Fibroblast of lung (primary cell): ENCODE data around the gene LUC7L. TPM values are rescaled to one million over a fixed set of nuclear protein-coding genes. Genes with fewer than 3 reads are reported as not detected.

Experiments used
- DNase-seq, 2 donors: peaks; one replicate each; pipeline versions ENCODE4 v3.0.0 to v3.0.0-alpha.2; 2010; ENCODE audit warnings: low read depth in 2 of 2
- H2AFZ ChIP-seq: 2 replicates; pipeline ENCODE4 v1.5.1; 2012; ENCODE audit warnings: low read length, control low read depth, inconsistent platforms
- H3K27ac ChIP-seq: 2 replicates; pipeline ENCODE4 v1.5.1; 2011; ENCODE audit warnings: low read length, control low read depth; ENCODE audit not compliant: insufficient read depth
- H3K27me3 ChIP-seq: 2 replicates; pipeline ENCODE4 v1.5.1; 2011; ENCODE audit warnings: mild to moderate bottlenecking, low read length; ENCODE audit not compliant: control insufficient read depth, insufficient read depth
- H3K36me3 ChIP-seq: 2 replicates; pipeline ENCODE4 v1.5.1; 2011; ENCODE audit warnings: low read length; ENCODE audit not compliant: control insufficient read depth, insufficient read depth
- H3K4me1 ChIP-seq: 2 replicates; pipeline ENCODE4 v1.5.1; 2011; ENCODE audit warnings: low read length; ENCODE audit not compliant: control insufficient read depth, insufficient read depth; ENCODE audit errors: extremely low read depth
- H3K4me2 ChIP-seq: 2 replicates; pipeline ENCODE4 v1.5.1; 2011; ENCODE audit warnings: low read length, control low read depth; ENCODE audit not compliant: insufficient read depth; ENCODE audit errors: extremely low read depth
- H3K4me3 ChIP-seq, 4 experiments: fragments of 200-600 bp in 1 of 4; sonication (generic) in 1 of 4; replicated peaks in 1 of 4; 2 replicates each; pipeline ENCODE4 v1.5.1; 2011 to 2016; ENCODE audit warnings: low read length in 4 of 4, low read depth in 3 of 4, mild to moderate bottlenecking in 3 of 4, control low read depth in 2 of 4, inconsistent platforms in 1 of 4, mixed read lengths in 1 of 4; ENCODE audit not compliant: insufficient read depth in 1 of 4; ENCODE audit errors: control extremely low read depth in 1 of 4
- H3K79me2 ChIP-seq: 2 replicates; pipeline ENCODE4 v1.5.1; 2012; ENCODE audit warnings: mild to moderate bottlenecking, low read length, inconsistent platforms; ENCODE audit not compliant: control insufficient read depth, insufficient read depth
- H3K9ac ChIP-seq: 2 replicates; pipeline ENCODE4 v1.5.1; 2011; ENCODE audit warnings: mild to moderate bottlenecking, low read length, control low read depth; ENCODE audit not compliant: insufficient read depth
- H3K9me3 ChIP-seq: 2 replicates; pipeline ENCODE4 v1.5.1; 2012; ENCODE audit warnings: low read depth, low read length; ENCODE audit not compliant: control insufficient read depth, insufficient read depth
- H4K20me1 ChIP-seq: 2 replicates; pipeline ENCODE4 v1.5.1; 2011; ENCODE audit warnings: low read length; ENCODE audit not compliant: control insufficient read depth, insufficient read depth; ENCODE audit errors: extremely low read depth
- CTCF ChIP-seq, 2 donors: IDR thresholded peaks in 1 of 2; conservative IDR thresholded peaks in 1 of 2; 1 replicate in 1 of 2; 2 replicates in 1 of 2; pipeline ENCODE4 v1.5.1; 2011 to 2012; ENCODE audit warnings: low read length in 2 of 2, control low read depth in 1 of 2, inconsistent platforms in 1 of 2, low read depth in 1 of 2, mild to moderate bottlenecking in 1 of 2
- EZH2 ChIP-seq: IDR thresholded peaks from 2 replicates; pipeline ENCODE4 v1.5.1; 2012; ENCODE audit warnings: low read length, control low read depth, mild to moderate bottlenecking; ENCODE audit errors: missing control alignments
- polyA plus RNA-seq, 2 donors: library from polyadenylated mRNA; depleted of rRNA in 1 of 2; stranded (reverse) in 1 of 2; unstranded in 1 of 2; fragments of >200 nt; gene quantifications; 2 replicates each; pipeline ENCODE4 v1.2.1, GENCODE V29; 2011 to 2012; ENCODE audit warnings: missing spikeins in 1 of 2
- total RNA-seq: library from RNA; depleted of rRNA; stranded (reverse); fragments of >200 nt; gene quantifications from 2 replicates; pipeline ENCODE4 v1.2.1, GENCODE V29; 2014

LUC7L gene
- total and polyA plus RNA-seq, 2 donors (not counting 1 experiment from before 2014, with no cell fraction given) = 30.9 to 38.0 TPM

- H3K27me3 ChIP-seq = no peaks in the 10 kb centered on the region
- H2AFZ ChIP-seq = no peak overlapping the region
- no peak for DNase-seq
- no peak overlapping the region for H3K27ac ChIP-seq
- no peaks in the 10 kb centered on the region for H3K9me3 ChIP-seq
- H3K4me1 ChIP-seq = no peaks in the 10 kb centered on the region
- TF ChIP-seq EZH2 (no peak), CTCF (conservative IDR thresholded peaks at IDR 0.05 in 1 of 2, IDR thresholded peaks at IDR 0.05 in 1 of 2; ENCODE audit: low read depth in 1 of 2, low read length in 2 of 2) (no peak)
- no peak overlapping the region for H3K9ac ChIP-seq
- H3K36me3 ChIP-seq = peaks cover 26% of the 10 kb centered on the region
- no peak overlapping the region for H3K4me2 ChIP-seq
- H4K20me1 ChIP-seq = no peaks in the 10 kb centered on the region
- H3K79me2 ChIP-seq = no peaks in the 10 kb centered on the region
- no peak overlapping the region for H3K4me3 ChIP-seq
These were observed 41.9 kb downstream of the LUC7L start for GRCh38 chr16:187330-187729.

GRCh38 chr16:185691-186090, 43.6 kb downstream of the LUC7L start:
- H3K79me2 ChIP-seq = no peaks in the 10 kb centered on the region
- no peak overlapping the region for H3K4me3 ChIP-seq
- no peak overlapping the region for H3K27ac ChIP-seq
- H4K20me1 ChIP-seq = no peaks in the 10 kb centered on the region
- no peaks in the 10 kb centered on the region for H3K9me3 ChIP-seq
- TF ChIP-seq CTCF (conservative IDR thresholded peaks at IDR 0.05 in 1 of 2, IDR thresholded peaks at IDR 0.05 in 1 of 2; ENCODE audit: low read depth in 1 of 2, low read length in 2 of 2) (no peak), EZH2 (no peak)
- no peak overlapping the region for H3K4me2 ChIP-seq
- H3K4me1 ChIP-seq = peaks cover 6% of the 10 kb centered on the region
- H2AFZ ChIP-seq = no peak overlapping the region
- no peak for DNase-seq
- H3K9ac ChIP-seq = no peak overlapping the region
- peaks cover 18% of the 10 kb centered on the region for H3K36me3 ChIP-seq
- H3K27me3 ChIP-seq = no peaks in the 10 kb centered on the region

DNA sequence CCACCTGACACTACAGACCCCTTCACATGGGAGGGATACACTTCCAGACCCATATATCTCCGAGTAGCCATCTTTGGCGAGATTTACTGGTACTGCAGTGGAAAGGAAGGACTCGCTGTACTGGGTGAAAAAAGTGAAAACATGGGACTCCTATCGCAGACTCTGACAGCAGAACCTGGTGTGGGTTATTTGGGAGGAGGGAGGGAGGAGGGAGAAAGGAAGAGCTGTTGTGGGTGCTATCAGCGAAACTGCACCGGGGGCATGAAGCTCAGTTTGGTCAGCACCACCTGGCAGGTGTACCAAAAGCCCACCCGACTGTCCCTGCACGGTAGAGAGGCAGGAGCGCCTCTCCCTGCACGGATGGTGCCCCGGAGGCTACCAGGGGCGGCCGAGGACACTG, 44.0 kb downstream of the LUC7L start:
- no peak overlapping the region for H3K4me2 ChIP-seq
- no peak for TF ChIP-seq EZH2
- TF ChIP-seq CTCF (conservative IDR thresholded peaks at IDR 0.05 in 1 of 2, IDR thresholded peaks at IDR 0.05 in 1 of 2; ENCODE audit: low read depth in 1 of 2, low read length in 2 of 2) = no peak
- no peaks in the 10 kb centered on the region for H3K27me3 ChIP-seq
- no peak overlapping the region for H3K27ac ChIP-seq
- H4K20me1 ChIP-seq = no peaks in the 10 kb centered on the region
- H3K9me3 ChIP-seq = no peaks in the 10 kb centered on the region
- peaks cover 18% of the 10 kb centered on the region for H3K36me3 ChIP-seq
- no peaks in the 10 kb centered on the region for H3K79me2 ChIP-seq
- no peak overlapping the region for H3K9ac ChIP-seq
- no peak overlapping the region for H2AFZ ChIP-seq
- no peak for DNase-seq
- peaks cover 6% of the 10 kb centered on the region for H3K4me1 ChIP-seq
- no peak overlapping the region for H3K4me3 ChIP-seq
